HG03108 (cell line): Measurements from ENCODE around the gene FRRS1.
"Not testable (repeated sequence)": the region's sequence is repeated elsewhere in the genome, so short reads cannot be mapped to it uniquely, and the experiment has no call there.

Experiments
- ATAC-seq: cut with Tn5 transposase; IDR thresholded peaks from one replicate; pipeline ENCODE4 v1.9.1; 2021; ENCODE audit warnings: moderate library complexity; ENCODE audit not compliant: unreplicated experiment

The FRRS1 gene

DNA sequence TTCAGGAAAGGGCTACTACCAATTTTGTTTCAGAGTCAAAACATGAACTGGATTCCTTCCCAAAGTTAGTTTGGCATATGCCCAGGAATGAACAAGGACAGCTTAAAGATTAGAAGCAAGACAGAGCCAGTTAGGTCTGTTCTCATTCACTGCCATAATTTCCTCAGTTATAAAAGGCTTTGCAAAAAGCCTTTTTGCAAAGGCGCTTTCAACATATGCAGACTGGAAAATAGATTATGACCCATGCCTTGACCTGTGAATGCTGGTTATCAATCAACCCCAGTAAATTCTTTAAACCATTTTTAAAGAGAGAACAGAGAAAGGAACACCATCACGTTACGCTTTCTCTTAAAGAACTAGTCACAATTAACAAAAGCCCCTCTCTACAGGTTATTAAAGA, 1.7 kb upstream of the FRRS1 start:
- ATAC-seq = no peak

DNA sequence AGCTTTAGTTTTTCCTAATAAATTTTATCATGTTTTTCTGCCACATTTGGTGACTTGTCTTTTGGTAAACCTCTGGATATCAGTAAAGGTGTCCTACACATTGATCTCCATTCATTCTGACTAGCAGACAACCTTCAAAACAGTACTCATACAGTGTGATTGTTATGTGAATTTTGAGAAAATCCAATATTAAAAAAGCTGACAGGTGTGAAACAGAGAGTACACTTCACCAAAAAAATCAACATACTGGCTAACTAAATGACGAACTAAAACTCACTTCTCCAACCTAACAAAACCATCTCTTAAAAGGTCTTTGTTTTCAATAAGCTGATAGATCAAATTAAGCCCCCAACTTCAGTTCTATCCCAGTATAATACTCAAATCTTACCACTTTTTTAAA, 1.5 kb downstream of the FRRS1 start:
- ATAC-seq = no peak

DNA sequence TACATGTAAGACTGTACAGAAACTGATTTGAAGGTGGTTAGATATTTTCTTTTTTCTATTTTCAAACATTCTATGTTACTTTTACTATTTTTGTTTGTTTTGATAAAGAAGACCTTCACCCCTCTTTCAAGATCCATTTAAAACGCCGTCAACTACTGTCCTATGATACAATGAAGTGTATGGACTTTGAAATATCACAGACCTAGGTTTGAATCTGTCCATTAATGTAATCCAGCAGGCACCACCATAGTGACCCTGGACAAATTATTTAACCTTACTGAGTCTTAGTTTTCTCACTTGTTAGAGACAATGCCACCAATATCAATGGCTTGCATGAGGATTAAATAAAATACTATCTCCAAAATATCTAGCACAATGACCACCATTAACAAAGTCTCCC, 2.0 kb downstream of the FRRS1 start:
- ATAC-seq = no peak

GRCh38 chr1:99763956-99764355, 2.5 kb downstream of the FRRS1 start:
- ATAC-seq = no peak

DNA sequence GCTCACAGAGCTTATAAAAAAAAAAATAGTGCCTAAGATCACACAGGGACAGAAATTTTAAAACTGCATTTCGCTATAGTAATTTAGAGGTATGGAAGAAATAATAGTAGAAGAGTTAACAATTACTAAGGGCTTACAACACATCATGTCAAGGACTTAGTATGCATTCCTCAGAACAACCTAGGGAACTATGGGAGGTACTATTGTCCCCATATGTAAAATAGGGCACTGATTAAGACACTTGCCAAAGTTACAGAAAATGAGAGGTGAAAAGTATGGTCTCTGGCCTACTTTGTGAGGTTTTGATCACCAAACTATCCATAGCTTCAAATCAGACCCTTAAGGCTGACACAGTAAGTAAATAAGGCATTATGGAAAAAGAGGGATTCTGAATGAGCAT, 4.7 kb downstream of the FRRS1 start:
- ATAC-seq = no peak

- ATAC-seq = no peak
These were observed 6.8 kb downstream of the FRRS1 start for GRCh38 chr1:99759518-99760160.

DNA sequence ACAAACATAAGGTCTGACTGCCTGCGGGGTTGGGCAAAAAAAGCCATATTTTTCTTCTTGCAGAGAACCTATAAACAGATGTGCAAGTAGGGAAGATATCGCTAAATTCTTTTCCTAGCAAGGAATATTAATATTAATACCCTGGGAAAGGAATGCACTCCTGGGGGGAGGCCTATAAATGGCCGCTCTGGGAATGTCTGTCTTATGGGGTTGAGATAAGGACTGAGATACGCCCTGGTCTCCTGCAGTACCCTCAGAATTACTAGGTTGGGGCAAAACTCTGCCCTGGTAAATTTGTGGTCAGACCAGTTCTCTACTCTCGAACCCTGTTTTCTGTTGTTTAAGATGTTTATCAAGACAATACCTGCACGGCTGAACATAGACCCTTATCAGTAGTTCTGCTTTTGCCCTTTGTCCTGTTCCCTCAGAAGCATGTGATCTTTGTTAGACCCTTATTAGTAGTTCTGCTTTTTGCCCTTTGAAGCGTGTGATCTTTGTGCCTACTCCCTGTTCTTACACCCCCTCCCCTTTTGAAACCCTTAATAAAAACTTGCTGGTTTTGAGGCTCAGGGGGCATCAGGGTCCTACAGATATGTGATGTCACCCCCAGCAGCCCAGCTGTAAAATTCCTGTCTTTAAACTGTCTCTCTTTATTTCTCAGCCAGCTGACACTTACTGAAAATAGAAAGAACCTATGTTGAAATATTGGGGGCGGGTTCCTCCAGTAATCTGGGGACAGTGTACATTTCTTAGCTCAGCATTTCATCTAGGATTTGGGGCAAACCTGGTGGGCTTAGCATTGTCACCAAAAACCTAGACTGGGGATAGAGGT, 7.5 kb downstream of the FRRS1 start:
- not testable (repeated sequence) for ATAC-seq

DNA sequence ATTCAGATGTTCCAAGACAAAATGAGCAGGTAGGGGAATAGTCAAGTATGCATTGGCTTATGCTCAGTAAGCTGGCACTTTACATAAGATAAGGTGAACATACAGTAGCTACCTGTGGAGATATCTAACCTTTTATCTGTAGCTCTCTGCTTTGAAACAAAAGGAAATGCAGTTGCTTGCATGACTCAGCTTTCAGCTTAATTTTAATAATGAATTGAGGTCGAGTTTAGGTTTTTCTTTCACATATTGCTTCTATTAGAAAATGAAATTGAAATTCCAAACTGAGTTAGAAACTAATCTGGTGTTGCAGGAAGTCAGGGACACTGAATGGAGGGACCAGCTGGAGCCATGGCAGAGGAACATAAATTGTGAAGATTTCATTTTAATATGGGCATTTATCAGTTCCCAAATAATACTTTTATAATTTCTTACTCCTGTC, 8.3 kb downstream of the FRRS1 start:
- ATAC-seq = peak; percentile 79

GRCh38 chr1:99756598-99756997, 9.8 kb downstream of the FRRS1 start:
- no peak for ATAC-seq

- ATAC-seq = no peak
These were observed 10.8 kb downstream of the FRRS1 start for GRCh38 chr1:99755664-99756063.

GRCh38 chr1:99754697-99755096, 11.7 kb downstream of the FRRS1 start:
- ATAC-seq = no peak

GRCh38 chr1:99754055-99754626, 12.3 kb downstream of the FRRS1 start:
- no peak for ATAC-seq

- ATAC-seq = peak; percentile 62
These were observed 14.4 kb downstream of the FRRS1 start for GRCh38 chr1:99751877-99752504.

DNA sequence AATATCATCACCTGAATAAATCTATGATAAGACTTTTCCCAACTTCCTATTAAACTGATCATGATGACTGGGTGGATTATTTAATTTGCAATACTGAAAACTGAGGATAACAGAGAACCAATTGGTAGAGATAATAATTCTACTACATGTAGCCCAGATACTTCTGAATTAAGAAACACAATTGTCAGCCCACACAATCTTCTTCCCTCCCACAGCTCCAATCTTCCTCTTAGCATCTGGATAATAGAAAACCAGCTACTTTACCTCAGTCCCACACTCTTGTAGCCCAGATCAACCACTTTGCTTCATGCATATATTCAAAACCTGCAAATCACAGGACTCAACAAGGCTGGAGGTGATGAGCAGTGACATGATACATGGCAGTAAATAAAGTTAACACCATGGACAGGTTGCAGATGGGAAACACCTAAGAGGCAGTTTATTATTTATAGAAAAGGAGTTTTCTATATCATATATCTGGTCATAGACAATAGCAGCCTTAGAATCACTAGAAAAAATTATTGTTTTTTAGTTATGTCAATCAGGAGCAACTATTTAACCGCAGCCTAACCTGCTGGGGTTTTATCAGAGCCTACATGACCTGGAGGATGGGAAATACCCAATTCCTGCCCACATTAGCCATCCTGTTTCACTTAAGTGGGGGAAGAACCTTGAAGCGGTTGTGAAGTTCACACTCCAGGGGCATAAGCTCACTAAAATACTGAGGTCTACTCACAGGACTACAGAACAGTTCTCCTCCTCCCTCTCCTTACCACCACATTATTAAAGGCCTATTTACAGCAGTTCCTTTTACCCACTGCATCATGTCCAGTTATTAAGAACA, 16.7 kb downstream of the FRRS1 start:
- ATAC-seq = peak; percentile 93

DNA sequence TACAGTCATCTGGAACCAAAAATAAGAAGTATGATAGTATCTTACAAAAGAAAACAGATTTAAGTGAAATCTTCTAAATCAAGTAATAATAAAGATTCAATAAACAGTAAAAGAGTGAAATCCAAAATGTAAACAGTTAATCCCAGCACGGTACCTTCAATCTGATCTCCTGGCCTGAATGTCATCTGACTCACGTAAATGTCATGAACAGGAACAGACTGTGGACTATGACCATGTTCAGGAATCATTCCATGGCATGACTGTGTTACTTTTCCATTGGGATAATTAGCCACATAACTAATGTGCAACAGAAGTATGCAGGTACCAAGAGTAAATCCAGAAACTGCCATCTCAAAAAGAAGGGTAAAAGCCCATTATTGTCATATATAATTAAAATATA, 18.0 kb downstream of the FRRS1 start:
- ATAC-seq = no peak

GRCh38 chr1:99745684-99746083, 20.8 kb downstream of the FRRS1 start:
- no peak for ATAC-seq

DNA sequence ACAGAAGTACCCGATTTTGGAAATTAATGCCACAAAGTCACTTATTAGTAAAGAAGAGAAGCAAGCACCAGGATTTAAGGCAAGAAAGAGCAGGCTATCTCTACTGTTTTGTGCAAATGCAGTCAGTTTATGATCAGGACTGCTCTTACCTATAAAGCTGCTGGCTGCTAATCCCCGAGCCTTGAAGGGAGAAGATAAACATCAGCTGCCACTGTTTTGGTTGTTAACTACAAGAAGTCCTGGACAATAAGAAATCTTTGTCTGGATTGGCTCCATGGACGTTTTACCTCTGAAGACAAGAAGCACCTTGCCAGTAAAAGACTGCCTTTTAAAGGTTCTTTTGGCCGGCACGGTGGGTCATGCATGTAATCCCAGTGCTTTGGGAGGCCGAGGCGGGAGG, 21.4 kb downstream of the FRRS1 start:
- ATAC-seq = no peak

- ATAC-seq = no peak
These were observed 26.3 kb downstream of the FRRS1 start for GRCh38 chr1:99740141-99740540.

DNA sequence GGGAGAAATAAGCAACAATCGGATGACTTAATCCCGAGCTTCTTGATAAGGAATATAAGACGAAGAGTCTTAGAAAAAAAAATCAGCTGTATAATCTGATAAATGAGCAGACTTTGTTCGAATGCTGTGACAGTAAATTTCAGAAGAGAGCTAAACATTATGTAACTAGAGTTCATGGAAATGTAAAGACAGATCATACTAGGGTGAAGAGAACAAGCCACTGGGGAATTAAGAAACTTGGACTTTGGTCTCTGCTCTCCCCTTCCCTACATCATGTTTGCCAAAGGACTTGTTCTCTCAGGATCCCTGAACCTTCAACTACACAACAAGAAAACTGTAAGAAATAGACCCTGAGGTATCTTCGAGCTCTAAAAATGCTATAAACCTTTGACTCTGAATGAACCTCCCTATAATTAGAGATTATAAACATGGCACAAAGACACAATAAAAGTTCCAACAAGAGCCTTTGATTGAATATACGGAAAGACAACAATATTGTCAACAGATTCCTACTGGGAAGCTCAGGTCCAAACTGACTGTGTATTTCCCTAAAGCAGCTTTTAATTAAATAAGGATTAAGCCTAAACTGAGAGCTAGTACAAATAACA, 27.5 kb downstream of the FRRS1 start:
- ATAC-seq = no peak

DNA sequence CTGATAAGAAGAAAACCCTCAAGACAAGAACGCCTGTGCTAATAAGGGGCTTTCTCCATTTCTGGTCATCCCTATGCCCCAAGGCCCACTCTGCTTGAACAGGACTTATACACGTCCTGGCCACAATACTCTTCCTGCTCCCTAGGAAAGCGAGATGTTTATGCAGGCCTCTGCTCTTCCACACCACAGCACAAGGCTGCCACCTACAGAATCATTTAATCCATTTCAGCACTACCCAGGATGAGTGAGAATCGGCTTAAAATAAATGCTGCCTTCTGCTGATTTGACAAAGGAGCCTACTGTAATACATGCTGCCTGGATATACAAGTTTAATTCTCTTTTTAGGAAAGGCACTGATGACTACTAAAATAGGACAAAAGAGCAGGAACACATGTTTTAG, 29.4 kb downstream of the FRRS1 start:
- peak; percentile 50 for ATAC-seq
